Endothelial cell of umbilical vein (primary cell): Measurements from ENCODE around the gene SNRPF. TPM values are rescaled to one million over a fixed set of nuclear protein-coding genes. Genes with fewer than 3 reads are reported as not detected.

Experiments
- BruUV-seq: library from RNA; stranded (reverse); fragments of 400-500 nt; replicated peaks from 2 replicates; lab custom pipeline; 2021; lab: Mats Ljungman, UMichigan
- CTCF ChIA-PET: fragments of 300-600, 350-600 bp; sonication (Branson Sonifier 250); formaldehyde crosslinking; loops from one replicate; lab custom pipeline; 2021; ENCODE audit warnings: antibody characterized with exemption, inconsistent platforms; lab: Charles Lee
- POLR2A ChIA-PET: fragments of 300-600, 350-600 bp; sonication (Branson Sonifier 250); formaldehyde crosslinking; loops from one replicate; lab custom pipeline; 2021; ENCODE audit warnings: antibody characterized with exemption, inconsistent platforms; lab: Charles Lee
- DNase-seq: peaks from one replicate; pipeline ENCODE4 v3.0.0-alpha.2; 2011; ENCODE audit warnings: low read depth, low spot score
- FAIRE-seq: peaks from 2 replicates; lab custom pipeline; 2011; peaks lifted over from hg19 to GRCh38; lab: Jason Lieb, UNC
- H2AFZ ChIP-seq: 2 replicates; pipeline ENCODE4 v1.6.0; 2012; ENCODE audit warnings: low read depth, low read length, control low read depth, inconsistent platforms
- H3K27ac ChIP-seq: 2 replicates; pipeline ENCODE4 v1.5.1; 2011; ENCODE audit warnings: low read depth, mild to moderate bottlenecking, control low read depth, low read length, moderate library complexity; ENCODE audit not compliant: insufficient read depth
- H3K27me3 ChIP-seq, 2 experiments: 2 replicates each; pipeline versions ENCODE4 v1.6.0 to v1.6.1; 2011; ENCODE audit warnings: low read length in 2 of 2, mixed read lengths in 1 of 2; ENCODE audit not compliant: control insufficient read depth in 2 of 2, insufficient read depth in 2 of 2
- H3K36me3 ChIP-seq, 2 experiments: 2 replicates in 1 of 2; 3 replicates in 1 of 2; pipeline ENCODE4 v1.5.1; 2011; ENCODE audit warnings: low read length in 2 of 2, mild to moderate bottlenecking in 1 of 2, moderate library complexity in 1 of 2; ENCODE audit not compliant: control insufficient read depth in 2 of 2, insufficient read depth in 2 of 2; ENCODE audit errors: extremely low read depth in 1 of 2
- H3K4me1 ChIP-seq: 3 replicates; pipeline ENCODE4 v1.5.1; 2011; ENCODE audit warnings: mild to moderate bottlenecking, low read length; ENCODE audit not compliant: control insufficient read depth, insufficient read depth; ENCODE audit errors: extremely low read depth
- H3K4me2 ChIP-seq: 2 replicates; pipeline ENCODE4 v1.6.1; 2011; ENCODE audit warnings: low read length, control low read depth, mixed read lengths; ENCODE audit not compliant: insufficient read depth
- H3K4me3 ChIP-seq, 3 experiments: fragments of 200-600 bp in 1 of 3; sonication (generic), shearing (Covaris generic) in 1 of 3; replicated peaks in 1 of 3; 2 replicates each; pipeline ENCODE4 v1.5.1; 2011 to 2016; ENCODE audit warnings: control low read depth in 3 of 3, low read length in 3 of 3, mild to moderate bottlenecking in 2 of 3, inconsistent platforms in 1 of 3, low read depth in 1 of 3, moderate library complexity in 1 of 3; ENCODE audit not compliant: insufficient read depth in 1 of 3
- H3K79me2 ChIP-seq: 2 replicates; pipeline ENCODE4 v1.6.0; 2012; ENCODE audit warnings: low read length, inconsistent platforms; ENCODE audit not compliant: control insufficient read depth, insufficient read depth
- H3K9ac ChIP-seq: replicated peaks from 2 replicates; pipeline ENCODE3; 2011; ENCODE audit warnings: low read length, control low read depth; ENCODE audit not compliant: insufficient read depth; ENCODE audit errors: extremely low read depth
- H3K9me1 ChIP-seq: replicated peaks from 3 replicates; pipeline ENCODE4 v1.6.0; 2011; ENCODE audit warnings: mild to moderate bottlenecking, low read length; ENCODE audit not compliant: control insufficient read depth, insufficient read depth; ENCODE audit errors: extremely low read depth
- H3K9me3 ChIP-seq: replicated peaks from 2 replicates; pipeline ENCODE4 v1.5.1; 2012; ENCODE audit warnings: low read length, inconsistent platforms; ENCODE audit not compliant: control insufficient read depth, insufficient read depth
- H4K20me1 ChIP-seq: replicated peaks from 2 replicates; pipeline ENCODE3; 2011; ENCODE audit warnings: mild to moderate bottlenecking, low read length; ENCODE audit not compliant: control insufficient read depth, insufficient read depth; ENCODE audit errors: extremely low read depth
- FOS ChIP-seq: IDR thresholded peaks from 2 replicates; pipeline ENCODE4 v1.6.1; 2011; ENCODE audit warnings: mild to moderate bottlenecking, low read length, moderate library complexity, borderline replicate concordance; ENCODE audit not compliant: insufficient read depth
- JUN ChIP-seq: IDR thresholded peaks from 2 replicates; pipeline ENCODE4 v1.6.1; 2011; ENCODE audit warnings: borderline replicate concordance, low read depth; ENCODE audit not compliant: insufficient read length, insufficient read depth
- MYC ChIP-seq: IDR thresholded peaks from one replicate; pipeline ENCODE4 v1.6.1; 2011; ENCODE audit warnings: mild to moderate bottlenecking, low read depth, low read length
- POLR2A ChIP-seq: IDR thresholded peaks from 2 replicates; pipeline ENCODE4 v1.6.1; 2012; ENCODE audit warnings: low read depth, mild to moderate bottlenecking, control low read depth, low read length
- POLR2AphosphoS5 ChIP-seq: IDR thresholded peaks from 2 replicates; pipeline ENCODE4 v1.6.1; 2012; ENCODE audit warnings: low read depth, mild to moderate bottlenecking, control low read depth, low read length, moderate library complexity; ENCODE audit not compliant: insufficient read depth
- dilution Hi-C: fragments of 300-500 bp; cut with MboI; formaldehyde crosslinking; loops from one replicate; pipeline ENCODE4 v1.15.0; 2019; ENCODE audit warnings: low sequenced_read_pairs; ENCODE audit not compliant: extremely low pct_ligation_motif_present
- intact Hi-C: fragments of 100-400 bp; cut with micrococcal nuclease; formaldehyde crosslinking; loops from one replicate; pipeline ENCODE4 v1.10.0; 2022
- polyA plus RNA-seq, 4 experiments: library from polyadenylated mRNA; depleted of rRNA in 3 of 4; stranded (reverse) in 3 of 4; unstranded in 1 of 4; fragments of >200 nt; gene quantifications; 2 replicates each; pipeline versions ENCODE4 v1.2.1 to v1.2.3, GENCODE V29; 2011 to 2012; ENCODE audit warnings: missing spikeins in 1 of 4
- total RNA-seq: library from RNA; stranded (reverse); gene quantifications from 2 replicates; pipeline ENCODE4 v1.2.3, GENCODE V29; 2021
- TF ChIP-seq, protein P1 (sequence below), 2 donors: IDR thresholded peaks; 1 replicate in 1 of 2; 2 replicates in 1 of 2; pipeline ENCODE4 v1.5.1; 2011; ENCODE audit warnings: low read length in 2 of 2, mild to moderate bottlenecking in 2 of 2, moderate library complexity in 2 of 2, control low read depth in 1 of 2, inconsistent platforms in 1 of 2, low read depth in 1 of 2; ENCODE audit not compliant: insufficient read depth in 1 of 2; ENCODE audit errors: extremely low read depth in 1 of 2
- TF ChIP-seq, protein P2 (sequence below): IDR thresholded peaks from 2 replicates; pipeline ENCODE4 v1.6.1; 2011; ENCODE audit not compliant: insufficient read depth, insufficient read length

The SNRPF gene
- total and polyA plus RNA-seq, 2 donors (not counting 3 experiments of a cell fraction or from before 2014, with no cell fraction given), result 17.1 to 36.6 TPM

DNA sequence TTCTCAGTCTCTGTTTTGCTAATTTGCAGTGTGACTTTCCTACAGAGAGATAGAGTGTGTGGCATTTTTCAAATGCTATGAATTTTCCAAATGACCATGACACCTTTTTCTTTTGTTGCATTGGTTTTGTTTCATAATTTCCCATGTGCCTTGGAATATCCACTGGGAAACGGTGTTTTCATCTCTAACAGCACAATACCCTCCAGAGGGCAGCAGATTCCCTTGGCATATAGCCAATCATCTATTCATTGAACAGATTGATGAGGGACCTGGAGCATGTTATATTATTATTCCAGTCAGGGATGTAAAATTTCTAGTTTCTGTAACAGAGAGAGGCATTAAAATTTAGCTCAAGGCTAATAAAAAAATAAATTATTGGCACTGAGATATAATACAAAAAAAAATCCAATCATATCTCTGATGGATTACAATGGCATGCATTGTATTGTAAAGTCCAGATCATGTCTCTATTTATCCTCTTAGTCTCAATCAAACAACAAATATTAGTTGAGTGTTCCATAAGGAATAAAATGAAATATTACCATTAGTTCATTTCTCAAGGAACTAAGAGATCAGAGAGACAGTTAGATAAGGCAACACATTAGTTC lies 38.6 kb upstream of the SNRPF start:
- TF ChIP-seq, protein P1, sequence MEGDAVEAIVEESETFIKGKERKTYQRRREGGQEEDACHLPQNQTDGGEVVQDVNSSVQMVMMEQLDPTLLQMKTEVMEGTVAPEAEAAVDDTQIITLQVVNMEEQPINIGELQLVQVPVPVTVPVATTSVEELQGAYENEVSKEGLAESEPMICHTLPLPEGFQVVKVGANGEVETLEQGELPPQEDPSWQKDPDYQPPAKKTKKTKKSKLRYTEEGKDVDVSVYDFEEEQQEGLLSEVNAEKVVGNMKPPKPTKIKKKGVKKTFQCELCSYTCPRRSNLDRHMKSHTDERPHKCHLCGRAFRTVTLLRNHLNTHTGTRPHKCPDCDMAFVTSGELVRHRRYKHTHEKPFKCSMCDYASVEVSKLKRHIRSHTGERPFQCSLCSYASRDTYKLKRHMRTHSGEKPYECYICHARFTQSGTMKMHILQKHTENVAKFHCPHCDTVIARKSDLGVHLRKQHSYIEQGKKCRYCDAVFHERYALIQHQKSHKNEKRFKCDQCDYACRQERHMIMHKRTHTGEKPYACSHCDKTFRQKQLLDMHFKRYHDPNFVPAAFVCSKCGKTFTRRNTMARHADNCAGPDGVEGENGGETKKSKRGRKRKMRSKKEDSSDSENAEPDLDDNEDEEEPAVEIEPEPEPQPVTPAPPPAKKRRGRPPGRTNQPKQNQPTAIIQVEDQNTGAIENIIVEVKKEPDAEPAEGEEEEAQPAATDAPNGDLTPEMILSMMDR (IDR thresholded peaks at IDR 0.05; ENCODE audit: extremely low read depth in 1 of 2, insufficient read depth in 1 of 2, low read depth in 1 of 2, low read length in 2 of 2), result peak; percentile 51 to 61
- TF ChIP-seq JUN, result no peak
- TF ChIP-seq POLR2A, result no peak
- TF ChIP-seq, protein P2, sequence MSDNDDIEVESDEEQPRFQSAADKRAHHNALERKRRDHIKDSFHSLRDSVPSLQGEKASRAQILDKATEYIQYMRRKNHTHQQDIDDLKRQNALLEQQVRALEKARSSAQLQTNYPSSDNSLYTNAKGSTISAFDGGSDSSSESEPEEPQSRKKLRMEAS, result no peak
- intact Hi-C loops (loop anchor here (1.0 kb wide), 2 partner anchors 29 to 178 kb away; no protein-coding TSS in a partner anchor), dilution Hi-C loops (no loop called here)
- H4K20me1 ChIP-seq, result no peaks in the 10 kb centered on the region
- DNase-seq (peak; percentile 75), FAIRE-seq (peak; percentile 69)
- no peak overlapping the region for H3K27ac ChIP-seq
- POLR2A ChIA-PET, result no interaction called here
- H3K79me2 ChIP-seq, result no peaks in the 10 kb centered on the region
- H3K4me2 ChIP-seq, result no peak overlapping the region
- no peaks in the 10 kb centered on the region for H3K4me1 ChIP-seq
- no peaks in the 10 kb centered on the region for H3K9me3 ChIP-seq
- no peak overlapping the region for H3K9ac ChIP-seq
- H3K9me1 ChIP-seq, result no peaks in the 10 kb centered on the region
- no peaks in the 10 kb centered on the region for H3K27me3 ChIP-seq
- H3K4me3 ChIP-seq, result no peak overlapping the region
- CTCF ChIA-PET, result interaction anchor here (1.6 kb wide), 1 partner anchor 10 kb away, joined by 3 read pairs; no protein-coding TSS in a partner anchor
- BruUV-seq, result no TSS peak
- no peaks in the 10 kb centered on the region for H3K36me3 ChIP-seq
- no peak overlapping the region for H2AFZ ChIP-seq

DNA sequence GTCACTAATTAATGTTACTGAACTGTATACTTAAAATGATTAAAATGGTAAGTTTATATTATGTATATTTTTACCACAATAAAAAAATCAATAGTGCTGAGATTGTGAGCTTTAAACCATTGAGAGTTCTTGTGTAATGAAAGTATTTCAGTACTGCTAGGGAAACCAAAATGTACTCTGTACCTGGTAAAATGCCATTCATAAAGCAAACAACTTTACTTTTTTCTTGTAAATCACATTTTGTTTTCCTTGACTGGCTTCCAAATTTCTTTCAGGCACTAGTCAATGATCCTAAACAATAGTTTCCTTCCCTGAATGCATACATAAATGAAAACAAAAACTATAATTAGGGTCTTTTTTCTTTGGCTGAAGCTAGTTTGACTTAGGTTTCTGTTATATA lies 29.4 kb upstream of the SNRPF start:
- peak overlapping the region in 1 of 3 experiments; percentile 42 for H3K4me3 ChIP-seq
- dilution Hi-C loops (no loop called here), intact Hi-C loops (no loop called here)
- TF ChIP-seq, protein P2, result no peak
- TF ChIP-seq FOS, result no peak
- no peak for TF ChIP-seq MYC
- TF ChIP-seq POLR2AphosphoS5, result no peak
- no peak for TF ChIP-seq POLR2A
- TF ChIP-seq JUN, result no peak
- H3K79me2 ChIP-seq, result no peaks in the 10 kb centered on the region
- BruUV-seq, result no TSS peak
- H3K36me3 ChIP-seq, result no peaks in the 10 kb centered on the region
- DNase-seq (peak; percentile 83), FAIRE-seq (peak; percentile 87)
- peaks cover 13% of the 10 kb centered on the region for H3K4me1 ChIP-seq
- ChIA-PET CTCF (interaction anchor here (1.6 to 1.7 kb wide), 2 partner anchors 205 to 247 kb away, joined by 3 to 9 read pairs; no protein-coding TSS in a partner anchor), POLR2A (no interaction called here)
- H3K9ac ChIP-seq, result no peak overlapping the region
- peak overlapping the region; percentile 87 for H3K4me2 ChIP-seq
- H3K9me3 ChIP-seq, result no peaks in the 10 kb centered on the region
- no peak overlapping the region for H3K27ac ChIP-seq
- H3K9me1 ChIP-seq, result no peaks in the 10 kb centered on the region
- no peaks in the 10 kb centered on the region for H4K20me1 ChIP-seq
- H3K27me3 ChIP-seq, result no peaks in the 10 kb centered on the region
- H2AFZ ChIP-seq, result no peak overlapping the region
